Astrocyte (in vitro differentiated cells and primary cell): ENCODE measurements around the gene KIAA1549.

Experiments used
- EZH2 ChIP-seq: IDR thresholded peaks from 2 replicates; pipeline ENCODE4 v1.6.1; 2012; ENCODE audit warnings: mild to moderate bottlenecking, low read length, inconsistent platforms; ENCODE audit not compliant: insufficient read depth
- TF ChIP-seq, protein P1 (sequence below): IDR thresholded peaks from 2 replicates; pipeline ENCODE4 v1.5.1; 2011; ENCODE audit warnings: low read depth, mild to moderate bottlenecking, inconsistent platforms, low read length, moderate library complexity; ENCODE audit not compliant: insufficient read depth

DNA sequence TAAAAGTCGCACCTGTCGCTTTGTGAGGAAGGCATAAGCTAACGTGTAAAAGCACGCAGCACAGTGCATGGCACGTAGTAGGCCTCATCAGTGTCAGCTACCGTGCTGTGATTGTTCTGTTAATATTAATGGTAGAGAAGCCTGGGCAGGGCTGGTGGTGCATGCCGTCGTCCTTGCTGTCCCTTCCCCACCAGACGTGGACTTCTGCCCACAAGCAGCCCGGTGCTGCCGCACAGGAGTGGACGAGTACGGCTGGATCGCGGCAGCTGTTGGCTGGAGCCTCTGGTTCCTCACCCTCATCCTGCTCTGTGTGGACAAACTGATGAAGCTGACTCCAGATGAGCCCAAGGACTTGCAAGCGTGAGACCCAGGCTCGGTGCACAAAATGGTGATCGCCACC, 178.5 kb downstream of the KIAA1549 start:
- TF ChIP-seq, protein P1, sequence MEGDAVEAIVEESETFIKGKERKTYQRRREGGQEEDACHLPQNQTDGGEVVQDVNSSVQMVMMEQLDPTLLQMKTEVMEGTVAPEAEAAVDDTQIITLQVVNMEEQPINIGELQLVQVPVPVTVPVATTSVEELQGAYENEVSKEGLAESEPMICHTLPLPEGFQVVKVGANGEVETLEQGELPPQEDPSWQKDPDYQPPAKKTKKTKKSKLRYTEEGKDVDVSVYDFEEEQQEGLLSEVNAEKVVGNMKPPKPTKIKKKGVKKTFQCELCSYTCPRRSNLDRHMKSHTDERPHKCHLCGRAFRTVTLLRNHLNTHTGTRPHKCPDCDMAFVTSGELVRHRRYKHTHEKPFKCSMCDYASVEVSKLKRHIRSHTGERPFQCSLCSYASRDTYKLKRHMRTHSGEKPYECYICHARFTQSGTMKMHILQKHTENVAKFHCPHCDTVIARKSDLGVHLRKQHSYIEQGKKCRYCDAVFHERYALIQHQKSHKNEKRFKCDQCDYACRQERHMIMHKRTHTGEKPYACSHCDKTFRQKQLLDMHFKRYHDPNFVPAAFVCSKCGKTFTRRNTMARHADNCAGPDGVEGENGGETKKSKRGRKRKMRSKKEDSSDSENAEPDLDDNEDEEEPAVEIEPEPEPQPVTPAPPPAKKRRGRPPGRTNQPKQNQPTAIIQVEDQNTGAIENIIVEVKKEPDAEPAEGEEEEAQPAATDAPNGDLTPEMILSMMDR = no peak
- no peak for TF ChIP-seq EZH2
